SK-N-SH treated with all-trans-retinoic acid at 6 μM for 48 hours (cell line): ENCODE results near the gene DCLK2.

Source experiments
- CSDC2 ChIP-seq: fragments of 250-450 bp; sonication (Bioruptor Pico); IDR thresholded peaks from 2 replicates; pipeline ENCODE4 v1.5.0; 2020; ENCODE audit warnings: mild to moderate bottlenecking, moderate library complexity
- ESRRG ChIP-seq: fragments of 250-450 bp; sonication (Bioruptor Pico); IDR thresholded peaks from 2 replicates; pipeline ENCODE4 v1.6.1; 2021; ENCODE audit warnings: mild to moderate bottlenecking
- GLIS3 ChIP-seq: fragments of 250-450 bp; sonication (Bioruptor Pico); IDR thresholded peaks from 2 replicates; pipeline ENCODE4 v1.5.0; 2020; ENCODE audit warnings: mild to moderate bottlenecking, moderate library complexity
- ISL1 ChIP-seq: fragments of 250-450 bp; sonication (Bioruptor Pico); IDR thresholded peaks from 2 replicates; pipeline ENCODE4 v2.1.2; 2022; ENCODE audit warnings: mild to moderate bottlenecking, moderate library complexity
- PATZ1 ChIP-seq: fragments of 250-450 bp; sonication (Bioruptor Pico); IDR thresholded peaks from 2 replicates; pipeline ENCODE4 v1.8.0; 2020; ENCODE audit warnings: mild to moderate bottlenecking, moderate library complexity, borderline replicate concordance
- RARB ChIP-seq: fragments of 250-450 bp; sonication (Bioruptor Pico); IDR thresholded peaks from 2 replicates; pipeline ENCODE4 v1.8.0; 2021; ENCODE audit warnings: mild to moderate bottlenecking, moderate library complexity
- TOX ChIP-seq: fragments of 250-450 bp; sonication (Bioruptor Pico); IDR thresholded peaks from 2 replicates; pipeline ENCODE4 v1.8.0; 2021; ENCODE audit warnings: mild to moderate bottlenecking, moderate library complexity, borderline replicate concordance
- ZC3H10 ChIP-seq: fragments of 250-450 bp; sonication (Bioruptor Pico); IDR thresholded peaks from 2 replicates; pipeline ENCODE4 v1.5.1; 2021; ENCODE audit warnings: mild to moderate bottlenecking, moderate library complexity

DNA sequence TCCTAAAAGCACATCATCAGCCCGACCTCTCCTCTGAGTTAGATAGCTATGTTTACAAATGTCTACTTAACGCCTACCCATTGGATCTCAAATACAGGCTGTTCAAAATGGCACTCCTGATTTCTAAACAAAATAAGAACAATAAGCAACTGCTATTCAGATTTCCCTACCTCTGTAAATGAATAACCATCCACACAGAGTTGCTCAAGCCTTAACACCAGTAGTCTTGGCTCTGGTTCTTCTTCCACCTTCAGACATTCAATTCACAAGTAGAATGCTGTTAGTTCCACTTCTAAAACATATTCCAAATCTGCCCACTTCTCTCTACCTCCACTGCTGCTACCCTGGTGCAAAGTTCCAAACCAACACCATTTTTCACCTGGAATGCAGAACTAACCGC lies 27.1 kb upstream of the DCLK2 start:
- TF ChIP-seq RARB (CRISPR knock-in tag), result no peak
- TF ChIP-seq ZC3H10 (CRISPR knock-in tag), result no peak
- no peak for TF ChIP-seq PATZ1 (CRISPR knock-in tag)
- TF ChIP-seq ISL1 (CRISPR knock-in tag), result no peak
- TF ChIP-seq GLIS3, result no peak
- no peak for TF ChIP-seq CSDC2
- TF ChIP-seq ESRRG (CRISPR knock-in tag), result no peak
- TF ChIP-seq TOX (CRISPR knock-in tag), result no peak
